ENCODE measurements around the gene NEU4.

NEU4 gene

GRCh38 chr2:241853651-241854341, 44.8 kb downstream of the NEU4 start:
- peak; percentile 68 for DNase-seq (ENCODE audit: low spot score)

DNA sequence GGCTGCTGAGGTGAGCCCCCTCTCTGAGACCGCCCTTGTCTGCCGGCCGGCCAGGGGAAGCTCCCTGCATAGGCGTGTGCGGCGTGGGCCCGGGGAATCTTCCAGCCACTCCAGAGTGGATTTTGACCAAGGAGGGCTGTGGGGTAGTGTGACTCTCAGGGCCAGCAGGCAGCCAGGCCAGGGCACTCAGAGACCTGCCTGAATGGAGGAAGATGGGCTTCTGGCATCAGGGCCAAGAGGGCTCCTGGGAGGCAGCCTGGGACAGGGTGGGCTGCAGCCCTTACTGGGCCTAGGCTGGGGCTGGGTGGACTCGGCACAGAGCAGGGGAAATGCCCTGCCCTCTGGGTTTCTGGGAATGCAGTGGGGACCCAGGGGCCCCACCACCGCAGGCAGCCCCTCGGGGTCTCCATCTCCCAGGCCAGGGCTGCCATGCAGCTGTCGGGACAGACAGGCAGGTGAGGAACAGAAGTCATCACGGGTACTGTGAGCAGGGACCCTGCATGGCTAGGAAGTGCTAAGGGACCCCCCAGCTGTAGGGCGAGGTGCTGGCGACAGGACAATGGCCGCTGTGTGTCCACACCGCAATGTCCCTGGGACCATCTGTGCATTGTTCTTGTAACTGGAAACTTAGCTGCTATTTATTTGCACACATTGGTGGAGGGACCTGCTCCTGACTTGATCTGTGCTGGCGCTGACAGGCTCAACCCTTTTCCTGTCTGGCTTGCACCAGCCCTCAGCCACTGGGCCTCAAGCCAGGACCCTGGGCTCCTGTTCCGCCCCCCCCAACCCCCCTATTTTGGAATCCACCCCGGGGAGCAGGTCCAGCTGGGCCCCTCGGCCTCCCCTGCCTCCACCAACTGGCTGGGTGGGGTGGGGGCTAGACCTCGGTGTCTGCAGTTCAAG, 45.6 kb downstream of the NEU4 start:
- no peak for DNase-seq (ENCODE audit: low spot score)

DNA sequence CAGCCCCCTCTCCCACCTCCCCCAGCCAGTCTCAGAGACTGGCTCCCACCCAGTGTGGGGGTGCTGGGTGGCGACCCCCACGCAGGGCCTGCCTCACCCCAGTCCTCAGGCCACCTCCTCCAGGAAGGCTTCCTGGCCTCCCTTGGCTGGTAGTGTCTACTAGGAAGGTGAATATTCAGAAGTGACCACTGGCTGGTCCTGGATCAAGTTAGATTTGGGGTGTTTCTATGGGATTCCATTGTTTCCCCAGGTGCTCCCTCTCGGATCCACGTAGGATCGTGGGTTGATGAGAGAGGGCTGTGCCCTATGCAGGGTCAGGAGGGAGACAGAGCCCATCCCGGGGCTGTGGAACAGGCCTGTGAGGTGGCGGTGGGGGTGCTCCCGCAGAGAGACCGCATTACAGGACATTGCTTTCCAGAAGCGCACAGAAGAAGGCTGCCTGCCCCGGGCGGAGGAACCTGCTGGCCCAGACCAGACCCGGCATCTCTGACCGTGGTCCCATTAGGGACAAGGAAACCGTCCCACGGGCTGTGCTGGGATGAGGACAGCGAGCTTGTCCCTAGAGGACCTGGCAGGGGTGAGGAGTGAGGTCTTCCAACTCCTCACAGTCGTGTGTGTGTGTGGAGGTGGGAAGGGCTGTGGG, 46.4 kb downstream of the NEU4 start:
- no peak for DNase-seq (ENCODE audit: low spot score)

GRCh38 chr2:241855888-241856422, 47.0 kb downstream of the NEU4 start:
- no peak for DNase-seq (ENCODE audit: low spot score)

- DNase-seq (ENCODE audit: low spot score), result no peak
Measured at GRCh38 chr2:241857041-241857541, 48.1 kb downstream of the NEU4 start.

DNA sequence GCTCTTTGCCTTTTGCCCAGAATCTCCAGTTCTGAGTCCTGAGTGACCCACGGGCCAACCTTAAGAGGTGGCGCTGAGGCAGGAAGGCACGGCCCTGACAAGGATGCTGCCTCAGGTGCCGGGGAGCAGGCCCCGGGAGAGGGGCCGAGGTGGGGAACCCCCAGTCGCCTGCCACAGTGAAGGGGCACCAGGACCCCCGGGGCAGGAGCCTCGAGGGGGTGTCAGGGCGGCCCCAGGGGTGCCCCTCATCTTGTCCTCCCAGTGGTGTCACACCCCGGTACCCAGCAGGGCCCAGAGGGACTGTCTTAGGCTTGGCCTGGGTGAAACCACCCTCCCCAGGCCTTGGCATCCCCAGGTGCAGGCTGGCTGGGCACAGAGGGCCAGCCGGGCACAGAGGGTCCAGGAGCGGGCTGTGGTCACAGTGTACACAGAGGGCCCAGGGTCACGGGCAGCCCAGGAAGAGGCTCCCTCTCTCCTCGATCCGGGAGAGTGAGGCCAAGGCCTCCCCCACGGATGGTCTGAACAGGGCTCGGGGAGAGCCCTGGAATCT, 48.7 kb downstream of the NEU4 start:
- no peak for DNase-seq (ENCODE audit: low spot score)

GRCh38 chr2:241858206-241859016, 49.4 kb downstream of the NEU4 start, which contains the start of gene PDCD1:
Gene PDCD1, minus strand, starts transcription at chr2:241858894. Its CDS starts 56 bp downstream, at chr2:241858838.
- no peak for DNase-seq (ENCODE audit: low spot score)

DNA sequence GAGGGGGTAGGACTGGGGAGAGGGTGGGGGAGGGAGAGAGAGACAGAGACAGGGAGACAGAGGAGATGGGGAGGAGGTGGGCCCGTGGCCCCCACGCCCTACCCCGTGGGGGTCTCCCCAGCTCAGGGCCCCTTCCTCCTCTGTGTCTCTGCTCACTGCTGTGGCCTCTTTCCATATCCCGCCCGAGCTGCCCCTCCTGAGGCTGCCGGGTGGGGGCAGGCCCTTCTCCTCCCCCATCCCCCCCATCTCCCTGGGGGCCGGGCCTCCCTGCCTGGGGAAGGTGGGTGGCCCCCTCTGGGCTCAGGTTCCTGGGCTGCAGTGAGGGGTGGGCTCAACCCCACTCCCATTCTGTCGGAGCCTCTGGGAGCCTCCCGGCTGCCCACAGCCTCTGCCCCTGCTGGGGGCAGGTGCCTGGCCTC, 50.0 kb downstream of the NEU4 start:
- no peak for DNase-seq (ENCODE audit: low spot score)

DNA sequence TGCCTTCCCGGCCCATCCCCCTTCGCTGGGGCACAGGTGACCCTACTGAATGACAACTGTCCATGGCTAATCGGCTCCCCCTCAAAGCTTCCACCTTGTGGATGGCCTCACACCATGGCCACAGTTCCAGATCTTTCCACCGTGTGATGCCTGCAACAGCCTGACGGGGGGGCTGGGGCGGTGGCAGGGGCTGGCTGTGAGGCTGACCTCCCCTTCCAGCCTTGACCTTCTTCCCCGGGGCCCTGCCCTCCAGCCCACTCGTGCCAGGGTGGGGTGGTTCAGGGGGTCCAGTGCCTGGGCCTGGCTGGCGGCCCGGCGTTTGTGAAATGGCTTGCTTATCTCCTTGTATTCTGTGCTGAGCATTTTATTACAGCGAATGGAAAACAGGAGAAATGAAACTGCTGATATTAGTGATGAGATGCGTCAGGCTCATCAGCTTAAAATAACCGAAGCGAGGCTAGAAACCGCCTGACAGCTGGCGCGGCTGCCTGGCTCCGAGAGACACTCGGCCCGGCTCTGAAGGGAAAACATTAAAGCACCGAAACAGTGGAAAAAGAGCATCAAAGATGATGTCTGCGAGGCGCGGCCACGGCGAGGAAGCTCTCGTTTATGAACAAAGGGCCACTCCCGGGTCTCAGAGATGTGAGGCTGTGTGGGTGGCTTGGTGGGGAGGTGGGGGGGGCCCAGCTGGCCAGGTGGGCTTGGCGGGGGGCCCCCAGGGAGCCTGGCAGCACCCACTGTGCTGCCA, 50.6 kb downstream of the NEU4 start:
- DNase-seq (ENCODE audit: low spot score), result peak; percentile 85

- DNase-seq (ENCODE audit: low spot score), result no peak
Measured at GRCh38 chr2:241860184-241861078, 51.4 kb downstream of the NEU4 start.

GRCh38 chr2:241861264-241861663, 52.3 kb downstream of the NEU4 start:
- DNase-seq (ENCODE audit: low spot score), result no peak

- DNase-seq (ENCODE audit: low spot score), result no peak
Measured at GRCh38 chr2:241862093-241862492, 53.1 kb downstream of the NEU4 start.

- DNase-seq (ENCODE audit: low spot score), result no peak
Measured at GRCh38 chr2:241862775-241863535, 54.0 kb downstream of the NEU4 start.

GRCh38 chr2:241863536-241863954, 54.6 kb downstream of the NEU4 start:
- DNase-seq (ENCODE audit: low spot score), result no peak

DNA sequence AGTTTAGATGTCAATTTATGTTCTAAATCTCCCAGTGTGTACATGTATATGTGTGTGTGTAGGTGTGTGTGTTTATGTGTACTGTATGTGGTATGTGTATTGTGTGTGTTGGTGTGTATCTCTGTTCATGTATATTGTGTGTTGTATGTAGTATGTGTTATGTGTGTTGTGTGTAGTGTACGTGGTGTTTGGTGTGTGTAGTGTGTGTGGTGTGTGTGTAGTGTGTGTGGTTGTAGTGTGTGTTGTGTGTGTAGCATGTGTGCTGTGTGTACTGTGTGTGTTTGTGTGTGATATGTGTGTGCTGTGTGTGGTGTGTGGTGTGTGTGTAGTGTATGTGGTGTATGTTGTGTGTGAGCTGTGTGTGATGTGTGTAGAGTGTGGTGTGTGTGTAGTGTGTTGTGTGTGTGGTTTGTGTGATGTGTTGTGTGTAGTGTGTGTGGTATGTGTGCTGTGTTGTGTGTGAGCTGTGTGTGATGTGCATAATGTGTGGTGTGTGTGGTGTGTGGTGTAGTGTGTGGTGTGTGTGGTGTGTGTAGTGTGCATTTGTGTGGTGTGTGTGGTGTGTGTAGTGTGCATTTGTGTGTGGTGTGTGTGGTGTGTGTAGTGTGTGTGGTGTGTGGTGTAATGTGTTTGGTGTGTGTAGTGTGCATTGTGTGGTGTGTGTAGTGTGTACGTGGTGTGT, 55.3 kb downstream of the NEU4 start:
- no peak for DNase-seq (ENCODE audit: low spot score)

- no peak for DNase-seq (ENCODE audit: low spot score)
Measured at GRCh38 chr2:241864850-241865213, 55.8 kb downstream of the NEU4 start.

DNA sequence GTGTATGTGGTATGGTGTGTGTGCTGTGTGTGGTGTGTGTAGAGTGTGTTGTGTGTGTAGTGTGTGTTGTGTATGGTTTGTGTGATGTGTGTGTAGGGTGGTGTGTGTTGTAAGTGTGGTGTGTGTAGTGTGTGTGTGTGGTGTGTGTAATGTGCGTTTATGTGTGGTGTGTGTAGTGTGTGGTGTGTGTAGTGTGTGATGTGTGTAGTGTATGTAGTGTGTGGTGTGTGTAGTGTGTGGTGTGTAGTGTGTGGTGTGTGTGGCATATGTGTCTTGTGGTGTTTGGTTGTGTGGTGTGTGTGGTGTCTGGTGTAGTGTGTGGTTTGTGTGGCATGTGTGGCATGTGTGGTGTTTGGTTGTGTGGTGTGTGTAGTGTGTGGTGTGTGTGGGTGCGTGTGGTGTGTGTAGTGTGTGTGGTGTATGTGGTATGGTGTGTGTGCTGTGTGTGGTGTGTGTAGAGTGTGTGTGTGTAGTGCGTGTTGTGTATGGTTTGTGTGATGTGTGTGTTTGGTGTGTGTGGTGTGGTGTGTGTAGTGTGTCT, 56.5 kb downstream of the NEU4 start:
- DNase-seq (ENCODE audit: low spot score), result no peak

All from hepatic stellate cell (primary cell).